Measurements from ENCODE around the gene HPN. TPM values are rescaled to one million over a fixed set of nuclear protein-coding genes. Genes with fewer than 3 reads are reported as not detected.
A peak's percentile ranks its signal among the peaks of the same experiment; 100 is the strongest.

Gene HPN
- total RNA-seq, 2 experiments from 2014 or later, result not detected

DNA sequence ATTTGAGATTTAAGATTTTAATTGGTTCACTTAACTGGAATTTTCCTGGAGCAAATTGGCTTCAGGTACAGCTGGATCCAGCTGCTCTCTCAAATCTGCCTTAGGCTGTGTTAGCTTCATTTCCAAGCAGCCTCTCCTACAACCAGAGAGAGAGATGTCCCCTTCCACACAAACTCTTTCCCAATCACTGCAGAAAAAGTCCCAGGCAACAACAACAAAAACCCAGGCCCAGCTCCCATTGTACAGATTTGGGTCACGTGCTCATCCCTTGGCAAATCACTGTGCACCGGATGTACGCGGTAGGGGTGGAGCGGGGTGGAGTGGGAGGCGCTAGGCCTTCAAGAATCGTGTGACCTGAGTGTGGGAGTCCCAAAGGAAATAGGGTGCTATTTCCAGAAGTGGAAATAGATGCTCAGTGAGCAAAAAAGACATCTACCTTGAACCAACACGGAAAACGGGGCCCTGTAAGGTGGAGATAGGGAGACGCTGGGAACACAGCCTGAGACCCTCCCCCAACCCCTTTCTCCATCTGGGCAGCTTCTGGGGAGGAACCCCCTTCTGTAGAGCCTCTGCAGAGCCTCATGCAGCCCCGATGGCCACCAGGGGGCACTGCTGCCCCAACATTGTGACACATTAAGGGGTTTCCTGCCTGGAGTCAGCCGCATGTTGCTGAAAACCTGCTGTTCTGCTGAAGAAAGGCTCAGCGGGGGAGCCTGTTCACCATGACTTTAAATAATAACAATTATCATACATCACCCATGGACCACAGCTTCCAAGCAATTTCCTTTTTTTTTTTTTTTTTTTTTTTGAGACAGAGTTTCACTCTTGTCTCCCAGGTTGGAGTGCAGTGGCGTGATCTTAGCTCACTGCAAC, 25.4 kb downstream of the HPN start:
- Mint-ChIP-seq H3K9me3 (no peaks in the 10 kb centered on the region), H3K36me3 (ENCODE audit: low read depth) (no peaks in the 10 kb centered on the region), H3K27me3 (peaks cover 6% of the 10 kb centered on the region), H3K27ac (peak overlapping the region; percentile 35), H3K4me3 (no peak overlapping the region), H3K4me1 (peaks cover 16% of the 10 kb centered on the region)
- peak; percentile 88 for DNase-seq
- ChIA-PET CTCF (interaction anchor here (0.6 to 2.7 kb wide), 20 partner anchors 9 to 659 kb away, joined by 3 to 25 read pairs (median 4); partner anchors contain the start of genes FFAR3, FXYD5, FXYD7 and LGI4), POLR2A (no interaction called here)

GRCh38 chr19:35068941-35069634, 27.6 kb downstream of the HPN start:
- no peak overlapping the region for H3K27ac Mint-ChIP-seq
- H3K36me3 Mint-ChIP-seq (ENCODE audit: low read depth), result no peaks in the 10 kb centered on the region
- no peak overlapping the region for H3K4me3 Mint-ChIP-seq
- POLR2A ChIA-PET, result no interaction called here
- CTCF ChIA-PET, result interaction anchor here (1.0 to 1.7 kb wide), 2 partner anchors 25 to 72 kb away, joined by 3 to 5 read pairs; no protein-coding TSS in a partner anchor
- no peak for DNase-seq
- peaks cover 6% of the 10 kb centered on the region for H3K27me3 Mint-ChIP-seq
- no peaks in the 10 kb centered on the region for H3K9me3 Mint-ChIP-seq
- peaks cover 13% of the 10 kb centered on the region for H3K4me1 Mint-ChIP-seq

DNA sequence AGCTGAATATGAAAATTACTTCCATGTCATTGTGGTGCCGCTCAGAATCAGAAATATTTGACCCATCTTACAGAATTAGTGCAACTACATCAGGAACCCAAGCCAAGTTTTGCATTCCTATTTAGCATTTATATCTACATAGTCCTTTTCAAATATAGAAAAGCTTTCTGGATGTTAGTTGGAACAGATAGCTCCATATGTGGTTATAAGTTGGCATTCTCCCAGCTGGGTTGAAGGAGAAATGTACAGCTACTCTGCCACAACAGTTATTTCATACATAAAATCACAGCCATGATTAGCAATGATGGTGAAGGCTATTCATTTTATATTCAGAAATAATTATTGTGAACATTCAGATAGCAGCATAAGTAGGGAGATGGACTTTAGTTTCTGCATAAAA, 28.2 kb downstream of the HPN start:
- no peak overlapping the region for H3K4me3 Mint-ChIP-seq
- H3K4me1 Mint-ChIP-seq, result peaks cover 9% of the 10 kb centered on the region
- H3K27ac Mint-ChIP-seq, result no peak overlapping the region
- peaks cover 6% of the 10 kb centered on the region for H3K27me3 Mint-ChIP-seq
- CTCF ChIA-PET, result interaction anchor here (0.7 to 1.7 kb wide), 6 partner anchors 8 to 97 kb away, joined by 3 to 5 read pairs (median 3); partner anchors contain the start of gene LGI4
- POLR2A ChIA-PET, result no interaction called here
- no peaks in the 10 kb centered on the region for H3K36me3 Mint-ChIP-seq (ENCODE audit: low read depth)
- no peaks in the 10 kb centered on the region for H3K9me3 Mint-ChIP-seq
- DNase-seq, result no peak

DNA sequence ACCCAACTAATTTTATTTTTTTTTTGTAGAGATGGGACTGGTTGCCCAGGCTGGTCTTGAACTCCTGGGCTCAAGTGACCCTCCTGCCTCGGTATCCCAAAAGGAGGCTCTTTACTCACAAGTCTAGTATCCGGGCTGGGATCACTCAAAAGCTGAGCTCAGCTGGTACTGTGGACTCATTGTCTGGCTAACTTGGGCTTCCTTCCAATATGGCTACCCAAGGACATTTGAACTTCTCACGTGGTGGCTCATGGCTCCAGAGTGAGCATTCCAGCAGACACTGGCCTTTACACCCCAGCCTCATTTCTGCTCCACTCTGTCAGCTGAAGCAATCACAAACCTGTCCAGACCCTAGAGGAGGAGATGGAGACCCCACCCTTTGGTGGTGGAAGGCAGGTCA, 28.9 kb downstream of the HPN start:
- Mint-ChIP-seq H3K27me3 (peaks cover 6% of the 10 kb centered on the region), H3K4me1 (peaks cover 9% of the 10 kb centered on the region), H3K27ac (no peak overlapping the region), H3K9me3 (no peaks in the 10 kb centered on the region), H3K36me3 (ENCODE audit: low read depth) (no peaks in the 10 kb centered on the region), H3K4me3 (no peak overlapping the region)
- DNase-seq, result no peak
- ChIA-PET CTCF (interaction anchor here (0.8 to 1.7 kb wide), 4 partner anchors 8 to 65 kb away, joined by 3 to 5 read pairs (median 3); partner anchors contain the start of gene LGI4), POLR2A (no interaction called here)

DNA sequence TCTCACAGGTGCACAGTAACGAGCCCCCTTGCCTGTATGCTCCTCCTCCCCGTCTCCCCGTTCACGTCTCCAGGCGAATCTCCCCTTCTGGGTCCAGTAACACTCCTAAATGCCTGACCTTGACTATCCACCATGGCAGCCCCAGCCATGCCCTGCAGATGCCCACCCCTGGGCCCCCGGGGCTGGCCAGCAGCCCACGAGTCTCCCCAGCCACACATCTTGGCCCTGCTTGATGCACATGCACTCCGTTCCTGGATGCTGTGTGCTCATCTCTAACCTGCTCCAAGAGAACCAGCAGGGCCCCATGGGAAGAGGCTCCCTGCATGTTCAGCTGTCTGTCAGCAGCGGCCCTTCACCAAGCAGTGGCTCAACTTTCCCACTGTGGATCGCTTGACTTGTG, 32.0 kb downstream of the HPN start:
- Mint-ChIP-seq H3K4me1 (no peaks in the 10 kb centered on the region), H3K36me3 (ENCODE audit: low read depth) (no peaks in the 10 kb centered on the region), H3K4me3 (no peak overlapping the region), H3K9me3 (no peaks in the 10 kb centered on the region), H3K27ac (no peak overlapping the region), H3K27me3 (peaks cover 5% of the 10 kb centered on the region)
- CTCF ChIA-PET, result no interaction called here
- POLR2A ChIA-PET, result no interaction called here
- DNase-seq, result no peak

DNA sequence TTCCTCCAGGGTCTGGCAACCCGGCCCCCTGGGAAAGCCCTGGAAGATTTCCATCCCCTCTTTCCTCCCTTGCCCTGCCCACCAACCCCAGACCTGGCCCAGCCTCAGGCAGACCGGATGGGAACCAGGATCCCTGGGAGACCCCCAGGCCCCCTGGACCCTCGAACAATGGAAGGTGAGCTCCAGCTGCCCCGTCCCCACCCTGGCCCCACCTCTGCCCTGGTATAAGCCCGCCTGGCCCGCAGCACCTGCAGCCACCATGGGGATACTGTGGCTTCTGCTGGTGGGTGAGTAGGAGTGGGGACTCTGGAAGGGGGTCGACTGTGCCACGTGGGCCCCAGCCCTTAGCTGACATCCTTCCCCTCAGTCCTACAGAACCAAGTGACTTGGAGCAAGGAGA, 32.4 kb downstream of the HPN start:
- Mint-ChIP-seq H3K4me3 (no peak overlapping the region), H3K36me3 (ENCODE audit: low read depth) (no peaks in the 10 kb centered on the region), H3K27ac (no peak overlapping the region), H3K9me3 (no peaks in the 10 kb centered on the region), H3K27me3 (peaks cover 6% of the 10 kb centered on the region), H3K4me1 (no peaks in the 10 kb centered on the region)
- ChIA-PET CTCF (no interaction called here), POLR2A (no interaction called here)
- DNase-seq, result no peak

DNA sequence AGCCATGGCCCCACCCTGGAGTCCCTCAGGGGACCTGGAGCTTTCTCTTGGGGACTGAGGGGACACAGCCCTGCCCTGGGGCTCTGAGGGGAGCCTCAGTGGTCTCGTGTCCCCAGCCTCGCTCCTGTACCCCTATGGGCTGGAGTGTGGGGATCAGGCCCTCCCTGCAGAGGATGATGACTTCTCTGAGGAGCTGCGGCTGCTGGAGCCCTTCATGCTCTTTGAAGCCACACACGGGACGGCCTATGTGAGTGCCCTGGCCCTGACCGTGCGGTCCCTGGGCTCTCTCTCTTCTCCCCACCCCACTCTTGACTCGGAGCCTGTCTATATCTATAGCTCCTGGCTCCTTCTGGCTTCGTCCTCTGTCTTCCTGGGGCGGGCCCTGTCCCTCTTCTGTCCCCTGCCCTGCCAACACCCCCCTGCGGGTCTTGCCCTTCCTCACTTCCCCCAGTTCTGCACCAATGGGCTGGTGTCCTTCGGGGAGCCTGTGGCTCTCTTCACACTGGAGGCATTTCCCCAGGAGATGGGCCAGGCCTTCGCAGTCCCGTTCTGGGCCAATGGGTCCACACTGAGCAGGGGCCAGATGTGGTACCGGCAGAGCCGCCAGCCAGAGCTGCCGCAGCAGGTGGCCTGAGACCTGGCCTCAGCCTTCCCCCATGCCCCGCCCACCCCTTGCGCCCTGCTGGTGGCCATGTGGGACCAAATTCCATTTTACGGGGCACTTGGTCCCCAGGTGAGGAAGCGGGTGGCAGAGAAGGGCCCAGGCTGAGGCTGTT, 33.1 kb downstream of the HPN start:
- H3K36me3 Mint-ChIP-seq (ENCODE audit: low read depth), result no peaks in the 10 kb centered on the region
- no peak for DNase-seq
- ChIA-PET POLR2A (no interaction called here), CTCF (no interaction called here)
- H3K27ac Mint-ChIP-seq, result no peak overlapping the region
- no peak overlapping the region for H3K4me3 Mint-ChIP-seq
- H3K9me3 Mint-ChIP-seq, result no peaks in the 10 kb centered on the region
- H3K27me3 Mint-ChIP-seq, result peaks cover 5% of the 10 kb centered on the region
- H3K4me1 Mint-ChIP-seq, result no peaks in the 10 kb centered on the region

DNA sequence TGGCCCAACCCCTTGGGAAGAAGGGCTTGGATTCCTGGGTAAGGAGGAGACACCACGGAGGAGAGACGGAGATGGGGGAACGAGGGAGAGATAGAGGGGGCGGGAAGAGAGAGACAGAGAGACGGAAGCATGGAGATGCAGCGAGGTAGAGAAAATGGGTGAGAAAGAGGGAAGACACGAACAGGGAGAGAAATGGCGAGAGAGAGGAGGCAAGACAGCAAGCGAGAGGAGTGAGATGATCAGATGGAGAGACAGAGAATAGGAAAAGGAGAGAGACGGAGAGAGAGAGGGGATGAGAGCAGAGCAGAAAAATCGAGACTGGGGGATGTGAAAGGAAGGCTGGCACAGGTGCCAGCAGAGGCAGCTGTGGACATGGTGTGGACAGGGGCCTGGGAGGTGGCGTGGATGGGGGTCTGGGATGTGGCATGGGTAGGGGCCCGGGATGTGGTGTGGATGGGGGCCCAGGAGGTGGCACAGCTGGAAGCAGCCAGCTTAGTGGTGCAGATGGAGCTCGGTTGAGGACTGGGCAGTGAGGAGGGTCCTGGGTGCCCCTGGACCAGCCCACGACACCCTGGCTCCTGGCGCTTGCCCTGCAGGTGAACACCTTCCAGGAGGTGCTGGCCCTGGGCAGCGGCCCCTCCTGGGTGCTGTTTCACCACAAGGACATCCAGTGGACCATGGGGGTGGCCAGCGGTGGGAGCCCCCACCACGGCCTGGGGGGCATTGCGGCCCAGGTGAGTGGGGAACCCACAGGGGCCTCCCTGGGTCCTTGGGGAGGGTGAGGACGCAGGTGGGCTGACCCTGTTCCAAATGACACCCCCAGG, 33.9 kb downstream of the HPN start:
- Mint-ChIP-seq H3K9me3 (no peaks in the 10 kb centered on the region), H3K4me3 (no peak overlapping the region), H3K27ac (no peak overlapping the region), H3K36me3 (ENCODE audit: low read depth) (no peaks in the 10 kb centered on the region), H3K27me3 (peaks cover 5% of the 10 kb centered on the region), H3K4me1 (no peaks in the 10 kb centered on the region)
- DNase-seq, result no peak
- ChIA-PET POLR2A (no interaction called here), CTCF (no interaction called here)

DNA sequence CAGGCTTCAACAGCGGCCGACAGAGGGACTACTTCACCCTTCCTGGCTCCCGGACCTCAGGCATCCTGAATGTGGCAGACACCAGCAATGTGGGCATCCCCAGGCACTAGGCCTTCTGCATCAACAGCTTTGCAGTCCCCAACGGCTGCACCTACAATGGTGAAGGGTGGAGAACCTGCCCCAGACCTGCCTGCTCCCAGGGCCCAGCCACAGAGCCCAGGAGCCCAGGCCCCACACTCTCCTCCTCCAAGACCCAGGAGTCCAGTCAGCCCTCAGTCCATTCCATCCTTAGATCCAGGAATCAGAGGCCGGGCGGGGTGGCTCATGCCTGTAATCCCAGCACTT, 34.5 kb downstream of the HPN start:
- CTCF ChIA-PET, result no interaction called here

DNA sequence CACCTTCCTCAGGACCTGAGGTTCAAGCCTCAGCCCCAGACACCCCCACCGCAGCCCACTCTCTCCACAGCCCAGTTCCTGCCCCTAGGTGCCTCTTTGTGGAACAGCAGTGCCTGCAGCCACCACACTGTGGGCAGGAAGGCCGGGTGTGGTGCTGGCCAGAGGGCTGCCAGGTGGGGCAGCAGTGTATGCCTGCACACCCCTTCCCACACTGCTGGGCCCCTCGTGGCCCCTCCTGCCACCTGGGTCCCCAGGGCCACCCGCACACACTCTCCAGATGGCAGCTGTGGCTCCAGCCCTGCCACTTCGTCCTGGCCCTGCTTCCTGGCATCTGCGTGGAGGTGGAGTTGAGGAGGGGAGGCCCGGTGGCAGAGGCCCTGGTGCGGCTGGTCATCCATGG, 35.1 kb downstream of the HPN start:
- Mint-ChIP-seq H3K27me3 (peaks cover 5% of the 10 kb centered on the region), H3K27ac (no peak overlapping the region), H3K36me3 (ENCODE audit: low read depth) (no peaks in the 10 kb centered on the region), H3K4me3 (no peak overlapping the region), H3K9me3 (no peaks in the 10 kb centered on the region), H3K4me1 (no peaks in the 10 kb centered on the region)
- ChIA-PET CTCF (no interaction called here), POLR2A (no interaction called here)
- DNase-seq, result no peak

More for the DNA sequence above, 34.5 kb downstream of the HPN start:
- Mint-ChIP-seq H3K4me1 (no peaks in the 10 kb centered on the region), H3K36me3 (ENCODE audit: low read depth) (no peaks in the 10 kb centered on the region), H3K9me3 (no peaks in the 10 kb centered on the region), H3K27ac (no peak overlapping the region), H3K27me3 (peaks cover 5% of the 10 kb centered on the region), H3K4me3 (no peak overlapping the region)
- no peak for DNase-seq
- POLR2A ChIA-PET, result no interaction called here

- ChIA-PET POLR2A (no interaction called here), CTCF (no interaction called here)
- Mint-ChIP-seq H3K27me3 (peaks cover 5% of the 10 kb centered on the region), H3K27ac (no peak overlapping the region), H3K4me3 (no peak overlapping the region), H3K9me3 (no peaks in the 10 kb centered on the region), H3K36me3 (ENCODE audit: low read depth) (no peaks in the 10 kb centered on the region), H3K4me1 (no peaks in the 10 kb centered on the region)
- DNase-seq, result no peak
Observed at GRCh38 chr19:35077411-35078223, 36.1 kb downstream of the HPN start.

DNA sequence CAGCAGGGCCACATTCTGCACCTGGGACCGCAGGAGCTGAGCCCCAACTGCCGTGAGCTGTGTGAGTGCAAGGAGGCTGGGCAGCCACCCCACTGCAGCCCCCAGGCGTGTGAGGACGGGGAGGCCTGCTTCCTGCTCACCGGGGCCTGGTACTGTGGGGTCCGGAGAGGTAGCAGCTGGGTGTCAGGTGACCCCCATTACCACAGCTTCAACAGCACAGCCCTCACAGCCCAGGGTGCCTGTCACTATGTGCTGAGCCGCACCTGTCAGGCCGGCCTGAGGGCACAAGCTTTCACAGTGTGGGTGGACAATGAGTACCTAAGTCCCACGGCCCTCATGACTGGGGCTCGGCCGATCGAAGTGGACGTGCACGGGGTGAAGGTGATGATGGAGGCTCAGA, 38.3 kb downstream of the HPN start:
- H3K36me3 Mint-ChIP-seq (ENCODE audit: low read depth), result no peaks in the 10 kb centered on the region
- CTCF ChIA-PET, result no interaction called here
- H3K27ac Mint-ChIP-seq, result no peak overlapping the region
- no peaks in the 10 kb centered on the region for H3K4me1 Mint-ChIP-seq
- DNase-seq, result no peak
- H3K9me3 Mint-ChIP-seq, result no peaks in the 10 kb centered on the region
- no peak overlapping the region for H3K4me3 Mint-ChIP-seq
- POLR2A ChIA-PET, result no interaction called here
- peaks cover 5% of the 10 kb centered on the region for H3K27me3 Mint-ChIP-seq

Measured in activated CD4-positive, alpha-beta memory T cell treated with anti-CD3 and anti-CD28 coated beads, Interleukin-2, amount 10 ng/mL, durations not matched to agents 7 days and 5 days (primary cell).